GM12892 (cell line): ENCODE results near the gene ZNF518A.

Experiments used
- POLR2A ChIP-seq: IDR thresholded peaks from 2 replicates; pipeline ENCODE4 v1.6.1; 2011; ENCODE audit warnings: low read depth, low read length, control low read depth
- POLR2AphosphoS5 ChIP-seq: IDR thresholded peaks from 2 replicates; pipeline ENCODE4 v1.6.1; 2011; ENCODE audit warnings: low read depth, low read length, control low read depth
- TAF1 ChIP-seq: IDR thresholded peaks from 2 replicates; pipeline ENCODE4 v1.6.1; 2011; ENCODE audit warnings: low read depth, mild to moderate bottlenecking, control low read depth, low read length, borderline replicate concordance

GRCh38 chr10:96082153-96082552 is 47.9 kb upstream of the ZNF518A start:
- TF ChIP-seq TAF1 (no peak), POLR2AphosphoS5 (no peak), POLR2A (no peak)
